HepG2 (cell line): Measurements from ENCODE around the gene SPAG6. TPM values are rescaled to one million over a fixed set of nuclear protein-coding genes. Genes with fewer than 3 reads are reported as not detected.

Source experiments
- ATAC-seq: fragments of 200-7000 bp; cut with Tn5 transposase; 3 replicates; pipeline ENCODE4 v1.9.1; 2020; ENCODE audit warnings: mild to moderate bottlenecking, moderate library complexity
- BruUV-seq: library from RNA; stranded (reverse); fragments of 400-500 nt; replicated peaks from 2 replicates; lab custom pipeline; 2021; lab: Mats Ljungman, UMichigan
- CTCF ChIA-PET: fragments of 300-600 bp; formaldehyde crosslinking; extraction: SDS; loops from one replicate; lab custom pipeline; 2021; ENCODE audit warnings: low total read pairs, inconsistent platforms, low intra/inter-chr PET ratio; lab: Yijun Ruan, JAX
- POLR2A ChIA-PET: fragments of 350-600 bp; sonication (Branson Sonifier 250); formaldehyde crosslinking; loops from one replicate; lab custom pipeline; 2020; ENCODE audit warnings: antibody characterized with exemption, inconsistent platforms; lab: Yijun Ruan, JAX
- DNase-seq: peaks from one replicate; pipeline ENCODE4 v3.0.0-alpha.2; 2015; ENCODE audit warnings: low spot score
- FAIRE-seq: peaks from 3 replicates; lab custom pipeline; 2011; peaks lifted over from hg19 to GRCh38; lab: Jason Lieb, UNC
- H2AFZ ChIP-seq: one replicate; pipeline ENCODE4 v1.6.1; 2011; ENCODE audit warnings: low read length, inconsistent platforms
- H3K27ac ChIP-seq: fragments of 300-600 bp; 3 replicates; pipeline ENCODE4 v1.8.0; 2011; ENCODE audit warnings: mixed run types, mild to moderate bottlenecking, mixed read lengths, low read length, inconsistent platforms; ENCODE audit not compliant: insufficient read depth; ENCODE audit errors: extremely low read length
- H3K27me3 ChIP-seq, 2 experiments: fragments of 200-600 bp in 1 of 2; 2 replicates in 1 of 2; 3 replicates in 1 of 2; pipeline versions ENCODE4 v1.6.0 to v1.8.0; 2011; ENCODE audit warnings: low read length in 2 of 2, mild to moderate bottlenecking in 2 of 2, moderate library complexity in 2 of 2, inconsistent platforms in 1 of 2; ENCODE audit not compliant: insufficient read depth in 2 of 2, control insufficient read depth in 1 of 2
- H3K36me3 ChIP-seq, 2 experiments: fragments of 200-600 bp in 1 of 2; replicated peaks in 1 of 2; 2 replicates in 1 of 2; 3 replicates in 1 of 2; pipeline versions ENCODE4 v1.5.1 to v1.8.0; 2011; ENCODE audit warnings: low read length in 2 of 2, inconsistent platforms in 1 of 2; ENCODE audit not compliant: insufficient read depth in 2 of 2, control insufficient read depth in 1 of 2
- H3K4me1 ChIP-seq: 2 replicates; pipeline ENCODE4 v1.5.1; 2012; ENCODE audit warnings: low read length, inconsistent platforms; ENCODE audit not compliant: insufficient read depth
- H3K4me2 ChIP-seq: 2 replicates; pipeline ENCODE4 v1.6.0; 2011; ENCODE audit warnings: low read depth, low read length, inconsistent platforms
- H3K4me3 ChIP-seq, 3 experiments: fragments of 200-600 bp in 1 of 3; sonication (generic), shearing (Covaris generic) in 1 of 3; replicated peaks in 1 of 3; 2 replicates each; pipeline ENCODE4 v1.5.1; 2011 to 2016; ENCODE audit warnings: low read length in 3 of 3, inconsistent platforms in 2 of 3, low read depth in 2 of 3, mild to moderate bottlenecking in 2 of 3, control low read depth in 1 of 3, mixed read lengths in 1 of 3; ENCODE audit not compliant: insufficient read depth in 1 of 3
- H3K79me2 ChIP-seq: one replicate; pipeline ENCODE4 v1.6.1; 2011; ENCODE audit warnings: low read length, inconsistent platforms; ENCODE audit not compliant: insufficient read depth
- H3K9ac ChIP-seq: 2 replicates; pipeline ENCODE4 v1.6.0; 2011; ENCODE audit warnings: mild to moderate bottlenecking, low read depth, low read length, inconsistent platforms; ENCODE audit not compliant: insufficient read depth
- H3K9me3 ChIP-seq: 2 replicates; pipeline ENCODE4 v1.5.1; 2012; ENCODE audit warnings: mild to moderate bottlenecking, low read length
- H4K20me1 ChIP-seq: 2 replicates; pipeline ENCODE4 v1.6.0; 2011; ENCODE audit warnings: inconsistent platforms, mild to moderate bottlenecking, low read length, moderate library complexity; ENCODE audit not compliant: insufficient read depth
- CEBPG ChIP-seq: IDR thresholded peaks from 2 replicates; pipeline ENCODE4 v1.6.1; 2016
- EZH2 ChIP-seq: conservative IDR thresholded peaks from 2 replicates; pipeline ENCODE4 v1.6.1; 2012; ENCODE audit warnings: mild to moderate bottlenecking, low read depth, low read length, moderate library complexity
- MEF2D ChIP-seq: sonication (generic); formaldehyde crosslinking; IDR thresholded peaks from 2 replicates; pipeline ENCODE4 v1.5.1; 2020; ENCODE audit warnings: mild to moderate bottlenecking, missing genetic modification reagents
- TCF7 ChIP-seq: sonication (generic); IDR thresholded peaks from 2 replicates; pipeline ENCODE4 v1.6.1; 2016; ENCODE audit warnings: antibody characterized with exemption, low read depth
- TCF7L2 ChIP-seq: IDR thresholded peaks from 2 replicates; pipeline ENCODE4 v1.6.1; 2011; ENCODE audit warnings: mild to moderate bottlenecking, low read depth, low read length, moderate library complexity
- TP53 ChIP-seq: sonication (generic); formaldehyde crosslinking; conservative IDR thresholded peaks from 2 replicates; pipeline ENCODE4 v1.4.0; 2020; ENCODE audit warnings: missing genetic modification reagents
- YEATS2 ChIP-seq: sonication (generic); formaldehyde crosslinking; IDR thresholded peaks from 2 replicates; pipeline ENCODE4 v1.4.0; 2020; ENCODE audit warnings: missing genetic modification reagents, borderline replicate concordance
- YEATS4 ChIP-seq: sonication (generic); formaldehyde crosslinking; IDR thresholded peaks from 2 replicates; pipeline ENCODE4 v1.4.0; 2020; ENCODE audit warnings: missing genetic modification reagents, borderline replicate concordance
- ZMYM4 ChIP-seq: sonication (generic); formaldehyde crosslinking; IDR thresholded peaks from 2 replicates; pipeline ENCODE4 v1.8.1; 2023; ENCODE audit warnings: mild to moderate bottlenecking, missing genetic modification reagents
- ZNF263 ChIP-seq: sonication (generic); formaldehyde crosslinking; IDR thresholded peaks from 2 replicates; pipeline ENCODE4 v1.4.0; 2020; ENCODE audit warnings: missing genetic modification reagents
- ZSCAN22 ChIP-seq: sonication (generic); formaldehyde crosslinking; IDR thresholded peaks from 2 replicates; pipeline ENCODE4 v1.4.0; 2020; ENCODE audit warnings: mild to moderate bottlenecking, missing genetic modification reagents
- in situ Hi-C: cut with HindIII; loops from 2 replicates; pipeline ENCODE4 v1.10.0; 2017; ENCODE audit warnings: low pct_unique_long_range_greater_than_20kb; ENCODE audit not compliant: extremely low pct_ligation_motif_present
- intact Hi-C: fragments of 100-400 bp; cut with micrococcal nuclease; formaldehyde crosslinking; loops from one replicate; pipeline ENCODE4 v1.10.0; 2022; ENCODE audit not compliant: unreplicated experiment
- polyA plus RNA-seq, 8 experiments: library from polyadenylated mRNA; depleted of rRNA in 3 of 8; stranded (reverse) in 7 of 8; unstranded in 1 of 8; fragments of >200 nt; fragmentation: Illumina TruSeq in 4 of 8; extraction: Trizol in 4 of 8; gene quantifications; 2 replicates each; pipeline versions ENCODE4 v1.2.1 to v1.2.3, GENCODE V29; 2011 to 2016; ENCODE audit warnings: low read depth in 4 of 8, missing spikeins in 1 of 8, mixed read lengths in 1 of 8; ENCODE audit not compliant: insufficient read depth in 1 of 8
- total RNA-seq, 5 experiments: library from RNA; depleted of rRNA; stranded (reverse); fragments of >200 nt; fragmentation: Illumina TruSeq; extraction: Trizol; gene quantifications; 2 replicates each; pipeline ENCODE4 v1.2.3, GENCODE V29; 2016; ENCODE audit warnings: low read depth in 1 of 5
- TF ChIP-seq, protein P1 (sequence below): sonication (generic); formaldehyde crosslinking; IDR thresholded peaks from 2 replicates; pipeline ENCODE4 v1.9.0; 2021; ENCODE audit warnings: missing genetic modification reagents, mild to moderate bottlenecking, borderline replicate concordance
- TF ChIP-seq, protein P2 (sequence below): sonication (generic); formaldehyde crosslinking; IDR thresholded peaks from 2 replicates; pipeline ENCODE4 v1.4.0; 2020; ENCODE audit warnings: missing genetic modification reagents, borderline replicate concordance
- TF ChIP-seq, protein P3 (sequence below): IDR thresholded peaks from 2 replicates; pipeline ENCODE4 v1.6.1; 2016; ENCODE audit warnings: mild to moderate bottlenecking

SPAG6 gene
- total and polyA plus RNA-seq, 2 of the 13 experiments (the other 11 are each of a cell fraction or from before 2014, with no cell fraction given) = not detected

DNA sequence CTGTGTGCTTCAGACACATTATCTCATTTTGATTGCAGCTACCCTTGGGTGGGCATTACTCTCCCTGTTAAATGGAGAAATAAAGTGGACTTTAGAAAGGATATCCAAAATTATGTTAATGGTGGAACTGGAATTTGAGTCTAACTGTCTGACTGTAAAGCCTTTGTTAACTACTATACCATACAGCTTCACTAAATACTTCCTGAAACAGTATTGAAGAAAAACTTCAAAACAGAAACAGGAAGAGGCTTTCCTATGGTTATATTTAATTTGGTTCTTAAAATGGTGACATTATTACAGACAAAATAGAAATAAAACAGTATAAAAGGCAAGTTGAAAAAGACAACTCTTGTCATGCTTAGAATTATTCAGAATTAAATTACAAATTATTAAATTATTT, 25.0 kb downstream of the SPAG6 start:
- TF ChIP-seq TCF7L2 = no peak
- TF ChIP-seq, protein P1, sequence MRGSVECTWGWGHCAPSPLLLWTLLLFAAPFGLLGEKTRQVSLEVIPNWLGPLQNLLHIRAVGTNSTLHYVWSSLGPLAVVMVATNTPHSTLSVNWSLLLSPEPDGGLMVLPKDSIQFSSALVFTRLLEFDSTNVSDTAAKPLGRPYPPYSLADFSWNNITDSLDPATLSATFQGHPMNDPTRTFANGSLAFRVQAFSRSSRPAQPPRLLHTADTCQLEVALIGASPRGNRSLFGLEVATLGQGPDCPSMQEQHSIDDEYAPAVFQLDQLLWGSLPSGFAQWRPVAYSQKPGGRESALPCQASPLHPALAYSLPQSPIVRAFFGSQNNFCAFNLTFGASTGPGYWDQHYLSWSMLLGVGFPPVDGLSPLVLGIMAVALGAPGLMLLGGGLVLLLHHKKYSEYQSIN (CRISPR knock-in tag) = no peak
- no peak for TF ChIP-seq YEATS4 (CRISPR knock-in tag)
- no peak for TF ChIP-seq EZH2
- no peak for TF ChIP-seq ZNF263 (CRISPR knock-in tag)
- TF ChIP-seq, protein P2, sequence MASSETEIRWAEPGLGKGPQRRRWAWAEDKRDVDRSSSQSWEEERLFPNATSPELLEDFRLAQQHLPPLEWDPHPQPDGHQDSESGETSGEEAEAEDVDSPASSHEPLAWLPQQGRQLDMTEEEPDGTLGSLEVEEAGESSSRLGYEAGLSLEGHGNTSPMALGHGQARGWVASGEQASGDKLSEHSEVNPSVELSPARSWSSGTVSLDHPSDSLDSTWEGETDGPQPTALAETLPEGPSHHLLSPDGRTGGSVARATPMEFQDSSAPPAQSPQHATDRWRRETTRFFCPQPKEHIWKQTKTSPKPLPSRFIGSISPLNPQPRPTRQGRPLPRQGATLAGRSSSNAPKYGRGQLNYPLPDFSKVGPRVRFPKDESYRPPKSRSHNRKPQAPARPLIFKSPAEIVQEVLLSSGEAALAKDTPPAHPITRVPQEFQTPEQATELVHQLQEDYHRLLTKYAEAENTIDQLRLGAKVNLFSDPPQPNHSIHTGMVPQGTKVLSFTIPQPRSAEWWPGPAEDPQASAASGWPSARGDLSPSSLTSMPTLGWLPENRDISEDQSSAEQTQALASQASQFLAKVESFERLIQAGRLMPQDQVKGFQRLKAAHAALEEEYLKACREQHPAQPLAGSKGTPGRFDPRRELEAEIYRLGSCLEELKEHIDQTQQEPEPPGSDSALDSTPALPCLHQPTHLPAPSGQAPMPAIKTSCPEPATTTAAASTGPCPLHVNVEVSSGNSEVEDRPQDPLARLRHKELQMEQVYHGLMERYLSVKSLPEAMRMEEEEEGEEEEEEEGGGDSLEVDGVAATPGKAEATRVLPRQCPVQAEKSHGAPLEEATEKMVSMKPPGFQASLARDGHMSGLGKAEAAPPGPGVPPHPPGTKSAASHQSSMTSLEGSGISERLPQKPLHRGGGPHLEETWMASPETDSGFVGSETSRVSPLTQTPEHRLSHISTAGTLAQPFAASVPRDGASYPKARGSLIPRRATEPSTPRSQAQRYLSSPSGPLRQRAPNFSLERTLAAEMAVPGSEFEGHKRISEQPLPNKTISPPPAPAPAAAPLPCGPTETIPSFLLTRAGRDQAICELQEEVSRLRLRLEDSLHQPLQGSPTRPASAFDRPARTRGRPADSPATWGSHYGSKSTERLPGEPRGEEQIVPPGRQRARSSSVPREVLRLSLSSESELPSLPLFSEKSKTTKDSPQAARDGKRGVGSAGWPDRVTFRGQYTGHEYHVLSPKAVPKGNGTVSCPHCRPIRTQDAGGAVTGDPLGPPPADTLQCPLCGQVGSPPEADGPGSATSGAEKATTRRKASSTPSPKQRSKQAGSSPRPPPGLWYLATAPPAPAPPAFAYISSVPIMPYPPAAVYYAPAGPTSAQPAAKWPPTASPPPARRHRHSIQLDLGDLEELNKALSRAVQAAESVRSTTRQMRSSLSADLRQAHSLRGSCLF (CRISPR knock-in tag) = no peak
- TF ChIP-seq TP53 (CRISPR knock-in tag) = no peak
- TF ChIP-seq, protein P3, sequence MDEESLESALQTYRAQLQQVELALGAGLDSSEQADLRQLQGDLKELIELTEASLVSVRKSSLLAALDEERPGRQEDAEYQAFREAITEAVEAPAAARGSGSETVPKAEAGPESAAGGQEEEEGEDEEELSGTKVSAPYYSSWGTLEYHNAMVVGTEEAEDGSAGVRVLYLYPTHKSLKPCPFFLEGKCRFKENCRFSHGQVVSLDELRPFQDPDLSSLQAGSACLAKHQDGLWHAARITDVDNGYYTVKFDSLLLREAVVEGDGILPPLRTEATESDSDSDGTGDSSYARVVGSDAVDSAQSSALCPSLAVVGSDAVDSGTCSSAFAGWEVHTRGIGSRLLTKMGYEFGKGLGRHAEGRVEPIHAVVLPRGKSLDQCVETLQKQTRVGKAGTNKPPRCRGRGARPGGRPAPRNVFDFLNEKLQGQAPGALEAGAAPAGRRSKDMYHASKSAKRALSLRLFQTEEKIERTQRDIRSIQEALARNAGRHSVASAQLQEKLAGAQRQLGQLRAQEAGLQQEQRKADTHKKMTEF (CRISPR knock-in tag) = no peak
- TF ChIP-seq ZSCAN22 = no peak
- TF ChIP-seq YEATS2 (CRISPR knock-in tag) = no peak
- no peak for TF ChIP-seq MEF2D (CRISPR knock-in tag)
- no peak for TF ChIP-seq CEBPG (CRISPR knock-in tag)
- TF ChIP-seq ZMYM4 = no peak
- TF ChIP-seq TCF7 = no peak
- DNase-seq (no peak), ATAC-seq (no peak), FAIRE-seq (no peak)
- Histone ChIP-seq H3K79me2 (no peaks in the 10 kb centered on the region), H3K9ac (no peak overlapping the region), H3K27me3 (no peaks in the 10 kb centered on the region), H3K9me3 (no peaks in the 10 kb centered on the region), H3K4me1 (no peaks in the 10 kb centered on the region), H3K36me3 (no peaks in the 10 kb centered on the region), H3K4me2 (no peak overlapping the region), H3K27ac (no peak overlapping the region), H4K20me1 (no peaks in the 10 kb centered on the region), H3K4me3 (no peak overlapping the region), H2AFZ (no peak overlapping the region)
- intact Hi-C loops = no loop called here
- CTCF ChIA-PET = no interaction called here
- POLR2A ChIA-PET = no interaction called here
- no TSS peak for BruUV-seq
- in situ Hi-C loops = no loop called here
